Loucy (cell line): ENCODE data around the gene PRR5L.

Experiments used
- H2AFZ ChIP-seq: fragments of 200-600 bp; sonication (generic); 2 replicates; pipeline ENCODE4 v1.6.0; 2016; ENCODE audit warnings: antibody characterized with exemption, mild to moderate bottlenecking, low read length, moderate library complexity
- H3F3A ChIP-seq: fragments of 200-600 bp; 2 replicates; pipeline ENCODE4 v1.6.0; 2016; ENCODE audit warnings: antibody characterized with exemption, low read depth, mild to moderate bottlenecking
- H3K27me3 ChIP-seq: fragments of 200-600 bp; sonication (generic); 2 replicates; pipeline ENCODE4 v1.6.1; 2014; ENCODE audit warnings: low read length, mild to moderate bottlenecking; ENCODE audit not compliant: insufficient read depth, poor library complexity, severe bottlenecking
- H3K36me3 ChIP-seq: fragments of 200-600 bp; sonication (generic); 2 replicates; pipeline ENCODE4 v1.6.1; 2016; ENCODE audit warnings: low read length; ENCODE audit not compliant: insufficient read depth
- H3K4me1 ChIP-seq: fragments of 200-600 bp; sonication (generic); 2 replicates; pipeline ENCODE4 v1.5.1; 2014; ENCODE audit warnings: low read length, mild to moderate bottlenecking; ENCODE audit not compliant: insufficient read depth, poor library complexity, severe bottlenecking
- H3K4me2 ChIP-seq: fragments of 200-600 bp; sonication (generic); 2 replicates; pipeline ENCODE4 v1.6.0; 2014; ENCODE audit warnings: antibody characterized with exemption, low read length, low read depth, mild to moderate bottlenecking; ENCODE audit not compliant: poor library complexity, severe bottlenecking
- H3K4me3 ChIP-seq: fragments of 200-600 bp; sonication (generic); 2 replicates; pipeline ENCODE4 v1.5.1; 2014; ENCODE audit warnings: low read length, mild to moderate bottlenecking, mixed read lengths; ENCODE audit not compliant: poor library complexity, severe bottlenecking
- H3K79me2 ChIP-seq: fragments of 200-600 bp; sonication (generic); 2 replicates; pipeline ENCODE4 v1.6.1; 2014; ENCODE audit warnings: low read length; ENCODE audit not compliant: insufficient read depth
- H3K9ac ChIP-seq: fragments of 200-600 bp; sonication (generic); 2 replicates; pipeline ENCODE4 v1.6.0; 2014; ENCODE audit warnings: mild to moderate bottlenecking, low read depth, low read length, moderate library complexity; ENCODE audit not compliant: poor library complexity, severe bottlenecking
- H3K9me2 ChIP-seq: fragments of 200-600 bp; sonication (generic); replicated peaks from 2 replicates; pipeline ENCODE4 v1.6.1; 2016; ENCODE audit warnings: low read depth, low read length, mixed read lengths
- H3K9me3 ChIP-seq: fragments of 200-600 bp; sonication (generic); 2 replicates; pipeline ENCODE4 v1.6.1; 2014; ENCODE audit warnings: mild to moderate bottlenecking, antibody characterized with exemption, low read length, low read depth; ENCODE audit not compliant: insufficient read depth
- H4K20me1 ChIP-seq: fragments of 200-600 bp; sonication (generic); 2 replicates; pipeline ENCODE4 v1.6.0; 2014; ENCODE audit warnings: antibody characterized with exemption, low read length, mild to moderate bottlenecking; ENCODE audit not compliant: insufficient read depth, poor library complexity, severe bottlenecking
- CTCF ChIP-seq: fragments of 200-600 bp; sonication (generic); conservative IDR thresholded peaks from 2 replicates; pipeline ENCODE4 v1.5.1; 2014; ENCODE audit warnings: mild to moderate bottlenecking, antibody characterized with exemption, low read length
- EZH2phosphoT487 ChIP-seq: fragments of 200-600 bp; IDR thresholded peaks from 2 replicates; pipeline ENCODE4 v1.6.1; 2018; ENCODE audit warnings: antibody characterized with exemption, mild to moderate bottlenecking, moderate library complexity, borderline replicate concordance

The PRR5L gene

GRCh38 chr11:36458129-36458915 lies 162.2 kb downstream of the PRR5L start:
- peaks cover 33% of the 10 kb centered on the region; the same call in 1 of the 2 replicates for H3K79me2 ChIP-seq
- no peak overlapping the region for H3K4me3 ChIP-seq

GRCh38 chr11:36459046-36459445 lies 163.0 kb downstream of the PRR5L start:
- H3K4me2 ChIP-seq = no peak overlapping the region
- no peak overlapping the region for H3K9ac ChIP-seq
- H3K36me3 ChIP-seq = peaks cover 93% of the 10 kb centered on the region
- TF ChIP-seq CTCF (no peak), EZH2phosphoT487 (no peak)
- peaks cover 33% of the 10 kb centered on the region; the same call in 1 of the 2 replicates for H3K79me2 ChIP-seq
- H3K4me3 ChIP-seq = no peak overlapping the region
- H3F3A ChIP-seq = peaks cover 2% of the 10 kb centered on the region; the same call in 1 of the 2 replicates
- H3K9me3 ChIP-seq = no peaks in the 10 kb centered on the region
- no peaks in the 10 kb centered on the region for H3K27me3 ChIP-seq
- H4K20me1 ChIP-seq = no peaks in the 10 kb centered on the region
- no peak overlapping the region for H2AFZ ChIP-seq
- H3K9me2 ChIP-seq = no peaks in the 10 kb centered on the region
- H3K4me1 ChIP-seq = peaks cover 28% of the 10 kb centered on the region

More at GRCh38 chr11:36458129-36458915, 162.2 kb downstream of the PRR5L start:
- no peaks in the 10 kb centered on the region for H3K9me2 ChIP-seq
- H3K36me3 ChIP-seq = peaks cover 89% of the 10 kb centered on the region
- no peaks in the 10 kb centered on the region for H4K20me1 ChIP-seq
- H3K9ac ChIP-seq = no peak overlapping the region
- no peaks in the 10 kb centered on the region for H3K27me3 ChIP-seq
- H2AFZ ChIP-seq = no peak overlapping the region
- 0 out of 2 replicates have a peak, but pooled peaks have one; percentile 28 for TF ChIP-seq CTCF
- TF ChIP-seq EZH2phosphoT487 = no peak
- no peak overlapping the region for H3K4me2 ChIP-seq
- peaks cover 9% of the 10 kb centered on the region; the same call in 1 of the 2 replicates for H3F3A ChIP-seq
- H3K9me3 ChIP-seq = no peaks in the 10 kb centered on the region
- peaks cover 35% of the 10 kb centered on the region for H3K4me1 ChIP-seq

- H3F3A ChIP-seq = no peaks in the 10 kb centered on the region
- no peak overlapping the region for H3K4me2 ChIP-seq
- no peaks in the 10 kb centered on the region for H3K27me3 ChIP-seq
- H3K4me3 ChIP-seq = no peak overlapping the region
- no peaks in the 10 kb centered on the region for H3K9me2 ChIP-seq
- peaks cover 22% of the 10 kb centered on the region; the same call in 1 of the 2 replicates for H3K79me2 ChIP-seq
- H3K36me3 ChIP-seq = peaks cover 82% of the 10 kb centered on the region
- H3K4me1 ChIP-seq = peaks cover 24% of the 10 kb centered on the region
- no peaks in the 10 kb centered on the region for H4K20me1 ChIP-seq
- H3K9ac ChIP-seq = no peak overlapping the region
- no peak overlapping the region for H2AFZ ChIP-seq
- no peak for TF ChIP-seq CTCF
- no peaks in the 10 kb centered on the region for H3K9me3 ChIP-seq
Measured at GRCh38 chr11:36460220-36460619, 164.1 kb downstream of the PRR5L start.
